Measurements from ENCODE around the gene SHISA8.

- TF ChIP-seq RBBP5 (conservative IDR thresholded peaks at IDR 0.05): 0 out of 2 replicates have a peak, but pooled peaks have one; percentile 43
- TF ChIP-seq ZNF24 (IDR thresholded peaks at IDR 0.05): no peak
- TF ChIP-seq POLR2A (IDR thresholded peaks at IDR 0.05; ENCODE audit: low read depth, low read length): peak; percentile 96
- no peak for TF ChIP-seq HDAC6 (IDR thresholded peaks at IDR 0.05; ENCODE audit: unreplicated experiment)
These were observed 25.3 kb upstream of the SHISA8 start for GRCh38 chr22:41939981-41940831.
